GM19023 (cell line): ENCODE data around the gene CFAP46.
"Not testable (repeated sequence)": the region's sequence is repeated elsewhere in the genome, so short reads cannot be mapped to it uniquely, and the experiment has no call there.

ENCODE experiments used
- ATAC-seq: cut with Tn5 transposase; IDR thresholded peaks from one replicate; pipeline ENCODE4 v1.9.1; 2021; ENCODE audit warnings: mild to moderate bottlenecking, moderate library complexity; ENCODE audit not compliant: unreplicated experiment

The CFAP46 gene

DNA sequence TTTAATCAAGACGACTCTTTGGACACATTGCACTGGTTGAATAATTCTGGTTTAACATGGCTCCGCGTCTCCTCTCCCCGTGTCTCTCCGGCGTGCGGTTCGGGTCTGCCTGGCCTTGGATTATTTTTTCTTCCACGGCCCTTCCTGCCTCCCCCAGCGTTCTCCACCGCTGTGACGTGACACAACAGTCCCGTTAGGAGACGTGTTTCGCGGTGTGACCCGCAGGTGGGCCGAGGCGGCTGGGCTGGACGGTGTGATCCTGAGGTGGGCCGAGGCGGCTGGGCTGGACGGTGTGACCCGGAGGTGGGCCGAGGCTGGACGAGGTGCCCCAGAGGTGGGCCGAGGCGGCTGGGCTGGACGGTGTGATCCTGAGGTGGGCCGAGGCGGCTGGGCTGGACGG lies 144.4 kb downstream of the CFAP46 start:
- ATAC-seq: not testable (repeated sequence)

DNA sequence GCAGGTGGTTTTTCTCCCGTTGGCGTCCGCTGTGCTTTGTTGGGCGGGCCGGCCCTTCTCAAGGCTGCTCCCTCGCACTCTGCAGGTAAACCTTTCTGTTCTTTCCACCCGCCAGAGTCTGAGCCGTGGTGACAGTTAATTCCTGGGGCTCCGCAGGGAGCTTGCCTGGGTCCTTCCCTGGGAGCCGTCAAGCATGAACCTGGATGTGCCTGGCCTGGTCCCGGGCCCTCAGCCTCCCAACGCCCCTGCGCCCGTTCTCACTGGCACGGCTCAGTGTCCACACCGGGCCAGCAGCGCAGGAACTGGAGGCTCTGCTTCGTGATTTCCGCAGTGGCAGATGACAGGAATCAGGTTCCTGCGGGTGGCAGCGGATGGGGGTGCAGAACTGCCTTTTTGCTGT lies 145.5 kb downstream of the CFAP46 start:
- no peak for ATAC-seq

DNA sequence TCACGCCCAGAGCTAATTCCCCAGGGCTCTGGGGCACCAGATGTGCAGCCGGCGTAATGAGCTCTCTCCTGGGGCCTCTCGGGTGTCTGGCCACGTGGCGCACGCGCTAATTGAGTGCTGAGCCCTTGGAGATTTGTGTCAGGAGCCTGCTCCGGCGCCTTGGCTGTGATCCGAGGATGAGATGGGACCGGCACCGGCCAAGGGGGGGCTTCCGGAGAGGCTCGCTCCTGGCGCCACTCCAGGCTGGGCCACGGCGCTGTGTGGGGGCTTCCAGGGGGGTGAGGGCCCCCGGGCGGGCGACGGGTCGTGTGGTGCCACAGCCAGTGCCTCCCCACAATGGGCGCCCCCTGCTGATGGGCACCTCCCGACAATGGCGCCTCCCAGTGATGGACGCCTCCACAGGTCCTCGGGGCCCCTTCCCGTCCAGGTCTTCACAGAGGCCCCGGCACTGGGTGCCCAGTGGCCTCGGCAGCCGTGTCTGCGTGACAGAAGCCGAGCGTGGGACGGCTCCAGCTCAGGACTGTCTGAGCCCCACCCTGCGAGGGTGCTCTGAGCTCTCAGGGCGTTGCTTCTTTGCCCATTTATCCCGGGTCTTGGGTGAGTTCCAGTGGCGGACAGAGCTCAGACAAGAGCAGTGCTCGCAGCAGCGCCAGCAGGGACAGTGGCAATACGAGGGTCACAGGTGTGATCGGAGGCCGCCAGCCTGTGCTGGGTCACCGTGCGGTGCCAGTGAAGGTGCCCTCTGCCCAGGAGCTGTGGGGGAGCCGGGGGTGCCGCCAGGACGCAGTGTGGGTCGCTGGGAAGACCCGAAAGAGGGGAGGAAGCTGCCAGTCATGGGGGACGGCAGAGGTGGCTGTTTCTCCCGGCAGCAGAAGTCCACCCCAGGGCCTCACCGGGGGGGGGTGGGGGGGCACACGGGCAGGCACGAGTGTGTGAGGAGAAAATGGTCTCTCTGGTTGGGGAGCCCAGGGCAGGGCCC lies 148.2 kb downstream of the CFAP46 start:
- ATAC-seq: no peak

DNA sequence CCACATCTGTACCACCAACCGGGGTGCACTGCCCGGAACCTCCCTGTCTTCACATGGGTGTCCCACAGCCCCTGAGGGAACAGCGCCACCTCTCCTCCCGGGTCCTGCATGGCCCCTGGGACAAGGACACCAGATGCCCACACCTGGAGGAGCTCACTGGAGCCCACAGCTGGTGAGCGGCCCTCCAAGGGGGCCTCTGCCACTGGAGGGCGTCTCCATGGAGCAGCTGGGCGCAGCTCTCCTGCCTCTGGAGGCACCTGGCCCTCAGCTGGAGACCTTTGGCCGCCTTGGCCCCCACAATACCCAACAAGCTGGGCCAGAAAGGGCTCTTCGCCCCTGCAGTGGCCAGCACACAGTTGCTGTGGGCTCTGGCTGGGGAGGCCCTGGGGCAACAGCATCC lies 149.2 kb downstream of the CFAP46 start:
- ATAC-seq: no peak

DNA sequence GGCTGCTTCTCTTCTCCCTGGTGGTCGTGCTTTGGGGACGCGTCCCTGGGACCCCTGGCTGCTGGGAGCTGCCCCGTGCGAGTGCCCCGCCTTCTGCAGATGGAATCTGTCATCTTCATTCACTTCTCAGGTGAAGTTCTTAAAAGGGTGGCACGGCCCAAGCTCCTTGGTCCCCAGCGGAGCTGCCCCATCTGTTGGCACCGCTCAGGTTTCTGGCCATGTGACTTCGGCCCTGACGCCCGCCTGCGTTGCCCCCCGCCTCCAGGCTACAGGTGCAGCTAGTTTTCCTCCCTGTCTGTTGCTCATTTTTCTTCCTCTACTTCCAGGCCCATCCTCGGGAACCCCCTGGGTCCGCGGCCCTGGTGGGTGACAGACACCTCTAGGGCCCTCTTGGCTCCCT lies 149.6 kb downstream of the CFAP46 start:
- no peak for ATAC-seq

DNA sequence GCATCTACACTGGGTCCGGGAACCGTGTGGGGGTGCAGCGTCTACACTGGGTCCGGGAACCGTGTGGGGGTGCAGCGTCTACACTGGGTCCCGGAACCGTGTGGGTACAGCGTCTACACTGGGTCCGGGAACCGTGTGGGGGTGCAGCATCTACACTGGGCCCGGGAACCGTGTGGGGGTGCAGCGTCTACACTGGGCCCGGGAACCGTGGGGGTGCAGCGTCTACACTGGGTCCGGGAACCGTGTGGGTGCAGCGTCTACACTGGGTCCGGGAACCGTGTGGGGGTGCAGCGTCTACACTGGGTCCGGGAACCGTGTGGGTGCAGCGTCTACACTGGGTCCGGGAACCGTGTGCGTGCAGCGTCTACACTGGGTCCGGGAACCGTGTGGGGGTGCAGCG lies 150.3 kb downstream of the CFAP46 start:
- not testable (repeated sequence) for ATAC-seq

DNA sequence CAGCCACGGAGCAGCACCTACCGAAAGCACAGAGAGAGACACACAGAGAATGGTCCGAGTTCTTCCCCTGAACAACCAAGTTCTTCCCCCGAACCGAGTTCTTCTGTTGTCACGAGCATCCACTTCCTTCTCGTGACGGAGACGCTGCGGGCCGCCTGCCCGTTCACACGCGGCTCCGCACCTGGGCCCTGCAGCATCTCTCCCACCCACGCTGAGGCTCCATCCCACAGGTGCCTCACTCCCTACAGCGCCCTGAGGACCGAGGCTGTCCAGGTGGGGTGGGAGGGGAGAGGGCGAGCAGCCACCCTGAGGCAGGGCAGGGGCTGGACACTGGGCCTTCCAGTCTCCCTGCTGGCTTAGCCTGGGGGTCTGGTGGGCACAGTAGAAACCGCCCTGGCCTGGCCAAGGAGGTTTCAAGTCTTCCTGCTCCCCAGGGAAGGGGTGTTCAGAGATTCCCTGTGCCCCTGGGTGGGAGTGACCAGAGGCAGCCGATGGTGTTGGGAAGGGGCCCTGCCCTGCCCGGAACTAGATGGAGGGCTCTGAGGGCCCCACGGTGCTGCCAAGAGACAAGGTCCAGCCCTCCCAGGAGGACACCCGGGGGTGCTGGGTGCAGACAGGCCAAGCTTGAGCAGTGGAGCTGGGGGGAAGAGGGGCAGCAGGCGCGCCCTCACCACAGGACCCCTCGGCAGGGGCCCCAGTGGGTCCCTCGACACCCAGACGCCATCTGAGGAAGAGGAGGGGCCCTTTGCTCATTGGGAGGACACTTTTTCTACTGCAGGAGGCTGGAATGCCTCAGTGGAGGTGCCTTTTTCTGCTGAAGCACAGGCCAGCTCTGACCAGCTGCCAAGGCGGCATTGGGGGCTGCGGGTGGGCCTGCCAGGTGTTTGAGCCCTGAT lies 151.2 kb downstream of the CFAP46 start:
- ATAC-seq: no peak

DNA sequence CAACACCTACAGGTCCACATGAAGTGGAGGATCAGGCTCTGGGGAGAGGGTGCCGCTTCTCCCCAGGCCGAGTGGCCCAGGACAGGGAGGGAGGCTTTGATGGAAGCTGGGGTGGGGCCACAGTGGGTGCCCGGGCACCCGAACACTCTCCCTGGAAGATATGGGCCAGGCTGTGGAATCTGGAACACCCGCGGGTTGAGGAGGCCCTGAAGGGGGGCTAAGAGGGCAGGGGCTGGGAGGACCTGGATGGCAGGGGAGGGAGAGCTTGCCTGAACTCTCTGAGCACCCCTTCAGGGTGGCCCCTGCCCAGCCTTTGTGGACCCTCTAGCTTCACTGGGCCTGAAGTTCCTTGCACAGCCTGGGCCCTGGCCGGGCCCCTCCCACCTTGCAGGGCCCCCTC lies 151.9 kb downstream of the CFAP46 start:
- ATAC-seq: no peak

DNA sequence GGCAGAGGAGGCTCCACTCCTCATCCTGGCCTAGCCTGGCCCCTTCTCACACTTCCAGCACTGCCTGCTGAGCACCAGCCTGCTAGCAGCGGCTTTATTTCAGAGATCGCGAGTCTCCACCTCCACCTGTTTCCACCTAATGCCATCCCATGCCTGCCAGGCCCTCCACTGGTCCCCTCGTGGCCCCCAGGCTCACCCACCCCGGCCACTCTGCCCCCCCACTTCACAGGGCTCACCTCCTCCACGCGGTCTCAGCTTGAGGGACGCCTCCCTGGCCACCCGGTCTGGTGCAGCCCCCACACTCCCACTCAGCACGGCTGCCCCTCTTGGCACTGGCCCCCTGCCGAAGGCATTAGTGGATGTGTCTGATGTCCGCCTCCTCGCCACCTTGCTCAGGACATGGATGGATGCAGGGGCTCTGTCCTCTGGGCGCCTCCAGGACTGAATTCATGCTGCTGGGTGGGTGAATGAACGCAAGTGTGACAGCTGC lies 152.7 kb downstream of the CFAP46 start:
- ATAC-seq: no peak

DNA sequence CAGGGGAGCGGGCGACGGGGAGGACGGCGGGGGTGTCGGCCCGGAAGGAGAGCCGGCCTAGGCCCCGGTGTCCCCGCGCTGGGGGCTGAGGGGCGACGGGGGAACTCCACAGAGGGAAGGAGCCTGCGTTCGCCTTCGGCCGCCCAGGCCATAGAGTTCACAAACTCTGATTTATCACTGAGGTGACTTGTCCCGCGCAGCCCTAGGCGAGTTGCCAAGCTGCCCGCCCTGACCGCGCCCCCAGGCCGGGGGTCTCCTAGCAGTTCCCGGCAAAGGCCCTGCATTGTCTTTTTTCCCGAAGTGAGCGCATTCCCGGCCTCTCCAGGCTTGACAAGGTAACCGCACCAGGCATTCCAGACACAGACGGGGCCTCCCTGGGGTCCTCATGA lies 153.5 kb downstream of the CFAP46 start:
- no peak for ATAC-seq

DNA sequence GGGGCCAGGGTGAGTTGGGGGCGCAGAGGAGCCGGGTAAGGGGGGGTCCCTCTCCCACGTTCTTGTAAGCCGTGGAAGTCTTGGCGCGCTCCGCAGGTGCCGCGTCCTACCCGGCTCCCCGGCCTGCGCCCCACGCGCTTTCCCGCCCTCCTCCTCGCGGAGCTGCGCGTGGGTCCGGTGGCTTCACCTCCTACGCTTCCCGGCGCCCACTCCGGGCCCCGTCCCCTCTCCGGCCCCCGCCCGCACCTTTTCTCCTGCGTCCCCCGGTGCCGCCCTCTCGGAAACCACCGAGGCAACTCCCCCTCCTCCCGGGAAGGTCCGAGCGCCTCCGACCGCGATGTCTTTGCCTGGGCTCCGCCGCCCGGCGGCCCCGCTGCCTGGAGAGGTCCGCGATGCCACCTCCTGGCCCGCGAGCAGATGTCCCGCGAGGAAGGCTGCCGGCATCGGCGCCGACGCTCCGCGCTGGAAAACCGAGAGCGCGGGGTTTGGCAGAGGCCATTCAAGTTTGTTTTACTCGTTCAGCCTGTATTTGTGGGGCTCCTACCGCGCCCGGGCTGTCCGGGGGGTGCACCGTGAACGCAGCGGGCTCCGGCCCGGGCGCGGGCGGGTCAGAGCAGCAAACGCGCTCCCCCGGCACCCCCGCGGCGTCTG lies 154.1 kb downstream of the CFAP46 start:
- no peak for ATAC-seq

DNA sequence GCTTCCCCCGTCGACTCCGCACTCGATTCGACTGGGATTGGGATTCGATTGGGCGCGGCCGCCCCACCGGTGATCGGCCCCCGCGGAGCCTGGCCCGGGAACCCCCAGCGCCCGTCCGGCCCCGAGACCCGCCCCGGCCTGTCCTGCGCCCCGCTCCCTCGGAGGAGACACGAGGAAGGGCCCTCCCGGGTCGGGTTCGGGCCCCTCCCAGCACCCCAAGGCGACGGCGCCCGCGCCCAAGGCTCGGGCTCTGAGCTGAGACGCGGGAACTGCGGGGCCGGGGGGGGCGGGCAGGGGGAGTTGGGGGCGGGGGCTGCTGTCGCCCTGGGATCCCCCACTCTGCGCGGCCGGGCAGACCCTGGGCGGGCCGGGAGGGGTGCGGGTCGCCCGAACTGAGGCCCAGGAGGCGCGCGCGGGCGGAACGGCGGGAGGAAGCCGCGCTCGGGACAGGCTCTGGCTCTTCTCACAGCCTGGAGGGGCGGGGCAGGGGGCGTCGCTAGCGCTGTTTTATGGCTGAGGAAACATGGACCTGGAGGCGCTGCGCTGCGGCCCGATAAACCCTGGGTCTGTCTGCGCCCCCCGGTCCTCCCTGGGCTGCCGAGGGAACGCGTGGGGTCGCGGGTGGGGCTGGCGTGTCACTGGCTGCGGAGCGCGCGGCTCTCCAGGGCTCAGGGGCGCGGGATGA lies 154.7 kb downstream of the CFAP46 start:
- no peak for ATAC-seq

DNA sequence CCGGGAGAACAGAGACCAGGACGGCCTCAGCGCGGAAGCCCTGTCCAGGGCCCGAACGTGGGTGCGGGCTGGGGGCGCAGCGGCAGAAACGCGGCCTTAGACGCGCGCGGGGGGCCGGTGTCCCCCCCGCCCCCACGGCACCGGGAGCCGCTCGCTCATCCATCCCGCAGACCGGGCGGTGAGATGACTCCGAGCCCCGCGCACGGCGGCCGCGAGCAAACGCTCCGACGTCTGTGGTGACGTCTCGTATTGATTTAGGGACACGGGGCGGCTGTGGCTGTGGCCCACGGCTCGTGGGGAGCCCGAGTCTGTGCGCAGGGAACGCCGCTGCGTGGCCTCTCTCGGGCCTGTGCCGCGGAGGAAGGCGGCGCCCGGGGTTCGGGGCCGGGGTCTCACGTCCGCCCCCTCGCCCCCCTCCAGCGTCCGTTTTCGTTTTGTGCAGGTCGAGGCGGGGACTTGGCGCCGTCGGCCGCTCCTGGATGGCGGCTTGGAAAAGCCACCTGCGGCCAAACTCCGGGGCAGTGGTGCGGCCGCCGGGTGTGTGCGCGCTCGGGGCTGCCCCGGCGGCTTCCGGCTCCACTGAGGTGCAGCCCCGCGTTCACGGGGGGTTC lies 155.4 kb downstream of the CFAP46 start:
- no peak for ATAC-seq

DNA sequence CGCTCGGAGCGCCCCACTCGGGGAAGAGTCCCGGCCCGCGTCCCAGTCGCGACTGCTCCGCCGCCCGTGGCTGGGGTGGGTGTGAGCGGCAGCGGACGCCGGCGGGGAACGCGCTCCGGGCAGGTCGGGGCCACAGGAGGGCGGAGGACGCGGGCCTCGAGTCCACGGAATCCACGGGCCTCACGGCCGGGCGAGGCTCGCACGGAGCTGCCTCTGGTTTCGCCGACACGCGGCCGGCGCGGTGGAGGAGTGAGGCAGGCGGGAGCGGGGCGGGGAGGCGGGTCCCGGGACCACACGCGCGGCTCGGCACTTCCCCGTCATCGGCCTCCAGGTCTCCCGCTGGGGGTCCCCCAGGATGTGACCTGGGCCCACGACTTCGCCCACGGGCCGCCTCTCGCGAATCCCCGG lies 155.9 kb downstream of the CFAP46 start:
- ATAC-seq: no peak

DNA sequence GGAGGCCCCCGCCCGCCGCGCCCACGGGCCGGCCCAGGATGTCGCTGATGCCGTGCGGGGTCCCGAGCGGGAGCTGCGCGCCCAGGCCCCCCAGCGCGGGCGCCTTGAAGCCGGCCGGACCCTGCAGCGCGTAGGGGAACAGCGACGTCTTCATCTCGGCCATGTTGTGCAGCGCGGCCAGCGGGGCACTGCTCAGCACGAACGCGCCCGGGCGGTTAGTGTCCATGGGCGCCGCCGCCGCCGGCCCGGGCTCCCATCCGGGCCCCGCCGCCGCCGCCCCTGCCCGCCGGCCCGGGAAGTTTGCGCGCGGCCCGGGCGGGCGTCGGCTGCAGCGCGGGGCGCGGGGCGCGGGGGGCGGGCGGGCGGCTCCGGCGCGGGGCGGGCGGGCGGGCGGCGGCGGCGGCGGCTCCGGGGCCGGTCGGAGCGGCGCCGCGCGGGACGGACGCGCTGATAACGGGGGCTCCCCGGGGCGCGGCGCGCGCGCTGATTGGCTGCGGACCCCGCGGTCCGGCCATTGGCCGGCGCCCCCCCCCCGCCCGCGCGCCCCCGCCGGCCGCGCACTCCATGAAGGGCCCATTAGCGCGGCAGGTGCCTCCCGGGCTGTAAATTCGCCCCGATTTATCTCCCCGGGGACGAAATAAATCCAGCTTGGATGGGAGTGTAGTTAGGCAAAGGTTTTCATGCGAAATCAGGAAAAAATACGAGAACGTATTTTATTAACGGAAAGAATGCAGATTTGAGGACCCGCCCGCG lies 156.5 kb downstream of the CFAP46 start, which contains the start of gene NKX6-2:
Gene NKX6-2, minus strand, starts transcription at position 425 of the 753 bp plus-strand sequence. Its CDS starts 199 bp downstream, at position 226.
- no peak for ATAC-seq

DNA sequence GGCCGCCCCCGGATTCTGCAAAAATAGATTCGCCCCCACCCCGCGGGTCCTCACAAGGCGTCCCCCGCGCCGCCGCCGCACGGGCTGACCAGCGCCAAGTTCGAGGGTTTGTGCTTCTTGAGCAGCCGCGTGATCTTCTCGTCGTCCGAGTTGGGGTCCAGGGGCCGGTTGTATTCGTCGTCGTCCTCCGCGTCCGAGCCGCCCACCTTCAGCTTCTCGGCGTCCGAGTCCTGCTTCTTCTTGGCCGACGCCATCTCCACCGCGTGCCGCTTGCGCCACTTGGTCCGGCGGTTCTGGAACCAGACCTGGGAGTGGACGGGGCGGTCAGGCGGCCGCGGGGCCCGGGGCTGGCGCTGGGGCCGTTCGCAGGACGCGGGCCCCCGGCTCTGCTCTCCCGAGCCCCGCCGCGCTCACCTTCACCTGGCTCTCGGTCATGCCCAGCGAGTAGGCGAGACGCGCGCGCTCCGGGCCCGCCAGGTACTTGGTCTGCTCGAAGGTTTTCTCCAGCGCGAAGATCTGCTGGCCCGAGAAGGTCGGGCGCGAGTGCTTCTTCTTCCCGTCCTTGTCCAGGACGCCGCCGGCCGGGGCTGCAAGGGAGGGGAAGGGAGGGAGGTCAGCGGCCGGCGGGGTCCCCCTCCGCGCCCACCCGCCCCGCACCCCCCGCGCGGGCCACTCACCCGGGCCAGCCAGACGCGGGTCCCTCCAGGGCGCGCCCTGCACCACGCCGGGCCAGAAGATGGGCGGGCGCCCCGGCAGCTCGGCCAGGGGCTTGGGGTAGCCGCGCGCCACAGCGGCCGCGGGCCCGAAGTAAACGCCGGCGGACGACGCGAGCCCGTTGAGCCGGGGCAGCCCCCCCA lies 157.3 kb downstream of the CFAP46 start:
- no peak for ATAC-seq

DNA sequence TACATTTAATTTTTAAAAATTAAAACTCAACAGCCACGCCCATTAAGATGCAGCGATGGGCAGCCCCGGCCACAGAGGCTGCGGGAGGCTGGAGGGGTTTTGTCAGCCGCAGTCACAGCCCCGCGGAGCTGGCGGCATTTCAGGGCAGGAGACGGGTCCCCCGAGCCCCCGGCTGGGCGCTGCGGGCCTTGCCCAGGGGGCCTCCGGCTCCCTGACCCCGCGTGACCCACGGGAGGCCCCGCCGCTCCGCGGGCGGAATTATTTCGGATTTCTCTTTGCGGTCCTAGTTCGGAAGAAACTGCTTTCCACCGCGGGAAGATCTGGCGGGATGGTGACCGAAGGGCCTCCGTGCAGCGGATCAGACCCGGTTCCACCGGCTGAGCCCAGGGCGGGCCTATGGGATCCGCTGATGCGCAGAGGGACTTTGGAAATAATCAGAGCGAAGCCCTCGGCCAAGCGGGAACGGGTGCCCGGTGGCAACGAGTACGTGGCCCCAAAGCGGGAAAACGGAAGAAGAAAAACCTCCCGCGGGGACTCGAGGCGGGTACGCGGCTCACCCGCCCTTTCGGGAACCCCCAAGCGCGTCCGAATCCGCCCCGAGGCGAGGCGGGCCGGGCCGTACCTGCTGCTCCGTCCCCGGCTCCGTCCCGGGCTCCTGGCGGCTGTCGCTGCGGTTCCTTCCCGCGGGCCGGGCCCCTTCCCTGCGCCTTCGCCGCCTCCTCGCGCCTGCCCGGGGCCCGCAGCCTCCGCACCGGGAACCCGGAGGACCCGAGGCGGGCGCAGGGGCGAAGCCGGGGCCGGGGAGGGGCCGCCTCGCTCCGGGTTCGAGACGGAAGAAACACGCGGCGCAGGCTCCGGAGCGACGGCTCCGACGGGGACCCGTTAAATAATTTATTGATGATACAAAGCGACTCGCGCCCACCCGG lies 158.2 kb downstream of the CFAP46 start:
- ATAC-seq: no peak
